ENCODE results near the gene RUSF1.
A peak's percentile ranks its signal among the peaks of the same experiment; 100 is the strongest.

RUSF1 gene

GRCh38 chr16:31488468-31489297 is 19.5 kb downstream of the RUSF1 start:
- H3K4me3 ChIP-seq (IDR thresholded peaks at IDR 0.05; ENCODE audit: insufficient read depth, low read depth, low read length), result no peak overlapping the region
- no peaks in the 10 kb centered on the region for H3K36me3 ChIP-seq (ENCODE audit: insufficient read depth)

GRCh38 chr16:31487720-31488467 is 20.3 kb downstream of the RUSF1 start:
- no peak for TF ChIP-seq CTCF (conservative IDR thresholded peaks at IDR 0.05; ENCODE audit: low read depth, low read length)
- peak overlapping the region; percentile 53 for H3K4me3 ChIP-seq (IDR thresholded peaks at IDR 0.05; ENCODE audit: insufficient read depth, low read depth, low read length)
- no peaks in the 10 kb centered on the region for H3K36me3 ChIP-seq (ENCODE audit: insufficient read depth)
- H2AFZ ChIP-seq (ENCODE audit: low read depth), result peak overlapping the region; percentile 93
- H4K20me1 ChIP-seq (ENCODE audit: insufficient read depth), result no peaks in the 10 kb centered on the region
- H3K79me2 ChIP-seq (ENCODE audit: insufficient read depth, low read depth), result no peaks in the 10 kb centered on the region
- peak overlapping the region; percentile 10; the same call in 1 of the 2 replicates for H3K9ac ChIP-seq
- H3K4me1 ChIP-seq (ENCODE audit: low read depth, poor library complexity, severe bottlenecking), result no peaks in the 10 kb centered on the region
- H3K27ac ChIP-seq, result no peak overlapping the region
- no peaks in the 10 kb centered on the region for H3K27me3 ChIP-seq (ENCODE audit: insufficient read depth, low read depth)
- peak overlapping the region; percentile 58 for H3K4me2 ChIP-seq

More at GRCh38 chr16:31488468-31489297, 19.5 kb downstream of the RUSF1 start:
- Histone ChIP-seq H3K4me1 (ENCODE audit: low read depth, poor library complexity, severe bottlenecking) (no peaks in the 10 kb centered on the region), H4K20me1 (ENCODE audit: insufficient read depth) (no peaks in the 10 kb centered on the region), H3K27me3 (ENCODE audit: insufficient read depth, low read depth) (no peaks in the 10 kb centered on the region), H2AFZ (ENCODE audit: low read depth) (no peak overlapping the region), H3K9ac (no peak overlapping the region), H3K79me2 (ENCODE audit: insufficient read depth, low read depth) (no peaks in the 10 kb centered on the region), H3K27ac (no peak overlapping the region), H3K4me2 (peak overlapping the region; percentile 58; the same call in 1 of the 2 replicates)
- TF ChIP-seq CTCF (conservative IDR thresholded peaks at IDR 0.05; ENCODE audit: low read depth, low read length), result no peak

- no peak for TF ChIP-seq CTCF (conservative IDR thresholded peaks at IDR 0.05; ENCODE audit: low read depth, low read length)
- Histone ChIP-seq H3K27me3 (ENCODE audit: insufficient read depth, low read depth) (no peaks in the 10 kb centered on the region), H3K79me2 (ENCODE audit: insufficient read depth, low read depth) (no peaks in the 10 kb centered on the region), H3K36me3 (ENCODE audit: insufficient read depth) (no peaks in the 10 kb centered on the region), H3K4me1 (ENCODE audit: low read depth, poor library complexity, severe bottlenecking) (no peaks in the 10 kb centered on the region), H4K20me1 (ENCODE audit: insufficient read depth) (no peaks in the 10 kb centered on the region), H3K27ac (no peak overlapping the region), H2AFZ (ENCODE audit: low read depth) (peak overlapping the region; percentile 93), H3K4me2 (peak overlapping the region; percentile 58), H3K9ac (peak overlapping the region; percentile 10; the same call in 1 of the 2 replicates), H3K4me3 (IDR thresholded peaks at IDR 0.05; ENCODE audit: insufficient read depth, low read depth, low read length) (peak overlapping the region; percentile 53)
Observed at GRCh38 chr16:31487071-31487719, 21.0 kb downstream of the RUSF1 start.

GRCh38 chr16:31486045-31486444 is 22.1 kb downstream of the RUSF1 start:
- Histone ChIP-seq H3K4me3 (IDR thresholded peaks at IDR 0.05; ENCODE audit: insufficient read depth, low read depth, low read length) (no peak overlapping the region), H3K79me2 (ENCODE audit: insufficient read depth, low read depth) (no peaks in the 10 kb centered on the region), H4K20me1 (ENCODE audit: insufficient read depth) (no peaks in the 10 kb centered on the region), H3K36me3 (ENCODE audit: insufficient read depth) (no peaks in the 10 kb centered on the region), H3K9ac (no peak overlapping the region), H3K27ac (no peak overlapping the region), H2AFZ (ENCODE audit: low read depth) (no peak overlapping the region), H3K4me1 (ENCODE audit: low read depth, poor library complexity, severe bottlenecking) (no peaks in the 10 kb centered on the region), H3K27me3 (ENCODE audit: insufficient read depth, low read depth) (no peaks in the 10 kb centered on the region), H3K4me2 (no peak overlapping the region)
- no peak for TF ChIP-seq CTCF (conservative IDR thresholded peaks at IDR 0.05; ENCODE audit: low read depth, low read length)
